ENCODE results near the gene CBX4. TPM values are rescaled to one million over a fixed set of nuclear protein-coding genes. Genes with fewer than 3 reads are reported as not detected.

CBX4 gene
- total and polyA plus RNA-seq, 2 donors from 2014 or later: 7.1 to 26.8 TPM

GRCh38 chr17:79795795-79796443 lies 43.3 kb downstream of the CBX4 start:
- intact Hi-C loops (cut with DNase I): no loop called here
- Histone ChIP-seq H3K27me3 (ENCODE audit: control insufficient read depth, insufficient read depth, low read length) (peaks cover 32% of the 10 kb centered on the region), H3K36me3 (ENCODE audit: control insufficient read depth in 2 of 3, insufficient read depth in 3 of 3, low read length in 3 of 3) (peaks cover 0 to 2% (median 0%) of the 10 kb centered on the region in 3 donors), H3K9me3 (ENCODE audit: control insufficient read depth in 2 of 3, insufficient read depth in 1 of 3, low read length in 3 of 3) (no peaks in the 10 kb centered on the region), H3K9ac (ENCODE audit: low read length in 3 of 3) (peak overlapping the region in 1 of 3 donors; percentile 73), H3K4me3 (ENCODE audit: low read length in 3 of 3) (peak overlapping the region; percentile 79 to 81 (median 80)), H3K27ac (ENCODE audit: low read depth in 2 of 2, low read length in 2 of 2) (no peak overlapping the region), H3K4me1 (ENCODE audit: control insufficient read depth in 2 of 3, insufficient read depth in 2 of 3, low read depth in 1 of 3, low read length in 3 of 3) (peaks cover 2 to 19% (median 7%) of the 10 kb centered on the region in 3 donors)
- FAIRE-seq: no peak
- DNase-seq: no peak
- TF ChIP-seq CTCF (IDR thresholded peaks at IDR 0.05; ENCODE audit: borderline replicate concordance, extremely low read depth, insufficient read depth): no peak

- no peak overlapping the region for H3K9ac ChIP-seq (ENCODE audit: low read length in 3 of 3)
- no peak overlapping the region for H3K4me3 ChIP-seq (ENCODE audit: low read length in 3 of 3)
- H3K9me3 ChIP-seq (ENCODE audit: control insufficient read depth in 2 of 3, insufficient read depth in 1 of 3, low read length in 3 of 3): no peaks in the 10 kb centered on the region
- FAIRE-seq (no peak), DNase-seq (peak in 1 of 5 donors; percentile 83)
- TF ChIP-seq CTCF (IDR thresholded peaks at IDR 0.05; ENCODE audit: borderline replicate concordance, extremely low read depth, insufficient read depth): no peak
- intact Hi-C loops (cut with DNase I): no loop called here
- H3K4me1 ChIP-seq (ENCODE audit: control insufficient read depth in 2 of 3, insufficient read depth in 2 of 3, low read depth in 1 of 3, low read length in 3 of 3): peaks cover 2 to 13% (median 7%) of the 10 kb centered on the region in 3 donors
- H3K36me3 ChIP-seq (ENCODE audit: control insufficient read depth in 2 of 3, insufficient read depth in 3 of 3, low read length in 3 of 3): peaks cover 0 to 2% (median 0%) of the 10 kb centered on the region in 3 donors
- H3K27ac ChIP-seq (ENCODE audit: low read depth in 2 of 2, low read length in 2 of 2): no peak overlapping the region
- H3K27me3 ChIP-seq (ENCODE audit: control insufficient read depth, insufficient read depth, low read length): peaks cover 31% of the 10 kb centered on the region
These were observed 44.4 kb downstream of the CBX4 start for GRCh38 chr17:79794659-79795511.

GRCh38 chr17:79793924-79794304 lies 45.3 kb downstream of the CBX4 start:
- intact Hi-C loops (cut with DNase I): no loop called here
- Histone ChIP-seq H3K27ac (ENCODE audit: low read depth in 2 of 2, low read length in 2 of 2) (no peak overlapping the region), H3K9ac (ENCODE audit: low read length in 3 of 3) (no peak overlapping the region), H3K27me3 (ENCODE audit: control insufficient read depth, insufficient read depth, low read length) (peaks cover 29% of the 10 kb centered on the region), H3K9me3 (ENCODE audit: control insufficient read depth in 2 of 3, insufficient read depth in 1 of 3, low read length in 3 of 3) (no peaks in the 10 kb centered on the region), H3K36me3 (ENCODE audit: control insufficient read depth in 2 of 3, insufficient read depth in 3 of 3, low read length in 3 of 3) (peaks cover 0 to 2% (median 0%) of the 10 kb centered on the region in 3 donors), H3K4me3 (ENCODE audit: low read length in 3 of 3) (peak overlapping the region in 1 of 3 donors; percentile 6), H3K4me1 (ENCODE audit: control insufficient read depth in 2 of 3, insufficient read depth in 2 of 3, low read depth in 1 of 3, low read length in 3 of 3) (peaks cover 2 to 13% (median 7%) of the 10 kb centered on the region in 3 donors)
- DNase-seq (peak in 4 of 5 donors; percentile 53 to 79 (median 71)), FAIRE-seq (no peak)
- TF ChIP-seq CTCF (IDR thresholded peaks at IDR 0.05; ENCODE audit: borderline replicate concordance, extremely low read depth, insufficient read depth): no peak
